GM10248 (cell line): ENCODE measurements around the gene RPGRIP1.

Experiments used
- CTCF ChIA-PET: fragments of 300-600 bp; sonication (Branson Sonifier 250); formaldehyde crosslinking; extraction: SDS; loops from one replicate; lab custom pipeline; 2021; ENCODE audit warnings: antibody characterized with exemption; lab: Yijun Ruan, JAX
- POLR2A ChIA-PET: fragments of 350-650 bp; sonication (Branson Sonifier 250); formaldehyde crosslinking; extraction: SDS; loops from one replicate; lab custom pipeline; 2020; ENCODE audit warnings: antibody characterized with exemption; lab: Yijun Ruan, JAX
- DNase-seq: peaks from one replicate; pipeline ENCODE4 v3.0.0; 2012; ENCODE audit errors: extremely low spot score
- TF ChIP-seq, protein P1 (sequence below): IDR thresholded peaks from 2 replicates; pipeline ENCODE4 v1.5.1; 2012; ENCODE audit warnings: mild to moderate bottlenecking, low read depth; ENCODE audit errors: extremely low read depth, missing control alignments, control extremely low read depth

The RPGRIP1 gene

DNA sequence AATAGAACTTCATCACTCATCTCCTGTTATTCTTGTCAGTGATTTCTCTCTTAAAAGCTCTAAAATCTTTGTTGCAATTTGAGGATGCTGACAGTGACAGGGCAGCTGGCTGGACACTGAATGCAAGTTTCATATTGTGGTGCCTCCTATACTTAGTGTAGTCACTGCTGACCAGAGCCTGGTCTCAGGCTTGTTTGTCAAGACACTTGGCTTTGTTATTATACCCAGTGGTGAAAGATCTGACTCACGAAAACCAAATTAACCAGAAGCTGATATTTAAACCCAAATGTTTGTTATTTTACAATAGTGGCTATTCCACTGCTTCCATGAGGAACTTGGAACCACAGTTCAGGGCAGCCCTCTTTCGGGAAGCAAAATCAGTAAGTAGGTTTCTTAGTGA is 42.8 kb downstream of the RPGRIP1 start:
- CTCF ChIA-PET = interaction anchor here (1.1 to 1.9 kb wide), 2 partner anchors 9 to 16 kb away, joined by 3 to 4 read pairs; no protein-coding TSS in a partner anchor
- no peak for DNase-seq
- TF ChIP-seq, protein P1, sequence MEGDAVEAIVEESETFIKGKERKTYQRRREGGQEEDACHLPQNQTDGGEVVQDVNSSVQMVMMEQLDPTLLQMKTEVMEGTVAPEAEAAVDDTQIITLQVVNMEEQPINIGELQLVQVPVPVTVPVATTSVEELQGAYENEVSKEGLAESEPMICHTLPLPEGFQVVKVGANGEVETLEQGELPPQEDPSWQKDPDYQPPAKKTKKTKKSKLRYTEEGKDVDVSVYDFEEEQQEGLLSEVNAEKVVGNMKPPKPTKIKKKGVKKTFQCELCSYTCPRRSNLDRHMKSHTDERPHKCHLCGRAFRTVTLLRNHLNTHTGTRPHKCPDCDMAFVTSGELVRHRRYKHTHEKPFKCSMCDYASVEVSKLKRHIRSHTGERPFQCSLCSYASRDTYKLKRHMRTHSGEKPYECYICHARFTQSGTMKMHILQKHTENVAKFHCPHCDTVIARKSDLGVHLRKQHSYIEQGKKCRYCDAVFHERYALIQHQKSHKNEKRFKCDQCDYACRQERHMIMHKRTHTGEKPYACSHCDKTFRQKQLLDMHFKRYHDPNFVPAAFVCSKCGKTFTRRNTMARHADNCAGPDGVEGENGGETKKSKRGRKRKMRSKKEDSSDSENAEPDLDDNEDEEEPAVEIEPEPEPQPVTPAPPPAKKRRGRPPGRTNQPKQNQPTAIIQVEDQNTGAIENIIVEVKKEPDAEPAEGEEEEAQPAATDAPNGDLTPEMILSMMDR = no peak
- POLR2A ChIA-PET = no interaction called here

DNA sequence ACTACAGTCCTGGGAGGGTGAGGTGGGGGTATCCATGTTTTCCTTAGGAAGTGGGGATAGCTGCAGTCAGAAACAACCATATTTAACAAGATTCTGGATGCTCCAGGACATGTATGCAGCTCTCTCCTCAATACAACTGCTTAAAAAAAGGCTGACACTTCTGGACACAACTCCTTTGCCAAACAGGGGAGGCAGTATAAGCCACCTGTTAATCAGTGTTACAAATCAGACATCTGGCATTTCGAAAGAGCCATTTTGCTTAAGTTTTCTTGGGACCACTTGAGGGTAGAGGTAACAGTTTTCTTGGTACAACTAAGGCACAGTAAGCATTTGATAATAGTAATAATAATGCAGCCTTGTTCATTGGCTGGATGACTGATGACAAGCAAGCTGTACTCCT is 47.1 kb downstream of the RPGRIP1 start:
- TF ChIP-seq, protein P1 = no peak
- POLR2A ChIA-PET = no interaction called here
- no peak for DNase-seq
- CTCF ChIA-PET = interaction anchor here (1.4 to 3.9 kb wide), 2 partner anchors 10 to 18 kb away, joined by 6 to 14 read pairs; no protein-coding TSS in a partner anchor
